ENCODE results near the gene UBE2J2.
"Not testable (repeated sequence)": the region's sequence is repeated elsewhere in the genome, so short reads cannot be mapped to it uniquely, and the experiment has no call there.

The UBE2J2 gene

GRCh38 chr1:1256956-1257871 lies 16.4 kb downstream of the UBE2J2 start:
- DNase-seq (ENCODE audit: insufficient read length): no peak
- TF ChIP-seq POLR2A (IDR thresholded peaks at IDR 0.05; ENCODE audit: low read depth, low read length): no peak
- no peak for TF ChIP-seq TAF1 (IDR thresholded peaks at IDR 0.05; ENCODE audit: borderline replicate concordance, low read depth, low read length)
- TF ChIP-seq POLR2AphosphoS5 (IDR thresholded peaks at IDR 0.05; ENCODE audit: low read depth, low read length): no peak
- FAIRE-seq: no peak

GRCh38 chr1:1255611-1256010 lies 18.0 kb downstream of the UBE2J2 start:
- FAIRE-seq (no peak), DNase-seq (ENCODE audit: insufficient read length) (no peak)
- no peak for TF ChIP-seq TAF1 (IDR thresholded peaks at IDR 0.05; ENCODE audit: borderline replicate concordance, low read depth, low read length)
- TF ChIP-seq POLR2AphosphoS5 (IDR thresholded peaks at IDR 0.05; ENCODE audit: low read depth, low read length): no peak
- TF ChIP-seq POLR2A (IDR thresholded peaks at IDR 0.05; ENCODE audit: low read depth, low read length): no peak

- no peak for DNase-seq (ENCODE audit: insufficient read length)
Measured at GRCh38 chr1:1255078-1255477, 18.6 kb downstream of the UBE2J2 start.

GRCh38 chr1:1254667-1254998 lies 19.0 kb downstream of the UBE2J2 start:
- TF ChIP-seq POLR2A (IDR thresholded peaks at IDR 0.05; ENCODE audit: low read depth, low read length) (no peak), TAF1 (IDR thresholded peaks at IDR 0.05; ENCODE audit: borderline replicate concordance, low read depth, low read length) (no peak), POLR2AphosphoS5 (IDR thresholded peaks at IDR 0.05; ENCODE audit: low read depth, low read length) (no peak)
- no peak for DNase-seq (ENCODE audit: insufficient read length)
- no peak for FAIRE-seq

More at GRCh38 chr1:1255078-1255477, 18.6 kb downstream of the UBE2J2 start:
- TF ChIP-seq POLR2AphosphoS5 (IDR thresholded peaks at IDR 0.05; ENCODE audit: low read depth, low read length) (no peak), TAF1 (IDR thresholded peaks at IDR 0.05; ENCODE audit: borderline replicate concordance, low read depth, low read length) (no peak), POLR2A (IDR thresholded peaks at IDR 0.05; ENCODE audit: low read depth, low read length) (no peak)
- no peak for FAIRE-seq

- TF ChIP-seq TAF1 (IDR thresholded peaks at IDR 0.05; ENCODE audit: borderline replicate concordance, low read depth, low read length) (no peak), POLR2AphosphoS5 (IDR thresholded peaks at IDR 0.05; ENCODE audit: low read depth, low read length) (no peak), POLR2A (IDR thresholded peaks at IDR 0.05; ENCODE audit: low read depth, low read length) (no peak)
- FAIRE-seq: no peak
- DNase-seq (ENCODE audit: insufficient read length): no peak
Measured at GRCh38 chr1:1253972-1254666, 19.5 kb downstream of the UBE2J2 start.

- DNase-seq (ENCODE audit: insufficient read length): no peak
- TF ChIP-seq POLR2A (IDR thresholded peaks at IDR 0.05; ENCODE audit: low read depth, low read length) (no peak), TAF1 (IDR thresholded peaks at IDR 0.05; ENCODE audit: borderline replicate concordance, low read depth, low read length) (no peak), POLR2AphosphoS5 (IDR thresholded peaks at IDR 0.05; ENCODE audit: low read depth, low read length) (no peak)
- FAIRE-seq: no peak
Measured at GRCh38 chr1:1253314-1253713, 20.3 kb downstream of the UBE2J2 start.

GRCh38 chr1:1250786-1251284 lies 22.8 kb downstream of the UBE2J2 start:
- TF ChIP-seq TAF1 (IDR thresholded peaks at IDR 0.05; ENCODE audit: borderline replicate concordance, low read depth, low read length) (peak; percentile 19; the same call in 1 of the 2 replicates), POLR2A (IDR thresholded peaks at IDR 0.05; ENCODE audit: low read depth, low read length) (peak; percentile 72), POLR2AphosphoS5 (IDR thresholded peaks at IDR 0.05; ENCODE audit: low read depth, low read length) (peak; percentile 74)
- FAIRE-seq (peak; percentile 94), DNase-seq (ENCODE audit: insufficient read length) (peak; percentile 80)

- DNase-seq (ENCODE audit: insufficient read length); FAIRE-seq: not testable (repeated sequence)
Measured at GRCh38 chr1:1248009-1248913, 25.4 kb downstream of the UBE2J2 start.

GRCh38 chr1:1247341-1247913 lies 26.2 kb downstream of the UBE2J2 start:
- no peak for FAIRE-seq
- TF ChIP-seq POLR2A (IDR thresholded peaks at IDR 0.05; ENCODE audit: low read depth, low read length) (no peak), TAF1 (IDR thresholded peaks at IDR 0.05; ENCODE audit: borderline replicate concordance, low read depth, low read length) (no peak), POLR2AphosphoS5 (IDR thresholded peaks at IDR 0.05; ENCODE audit: low read depth, low read length) (no peak)
- DNase-seq (ENCODE audit: insufficient read length): no peak

GRCh38 chr1:1246577-1247340 lies 26.9 kb downstream of the UBE2J2 start, which contains the start of gene C1QTNF12:
TSS of gene C1QTNF12 (minus strand) at chr1:1246722. CDS start at chr1:1246690, 32 bp downstream.
- FAIRE-seq: no peak
- TF ChIP-seq POLR2A (IDR thresholded peaks at IDR 0.05; ENCODE audit: low read depth, low read length): no peak
- TF ChIP-seq POLR2AphosphoS5 (IDR thresholded peaks at IDR 0.05; ENCODE audit: low read depth, low read length): no peak
- TF ChIP-seq TAF1 (IDR thresholded peaks at IDR 0.05; ENCODE audit: borderline replicate concordance, low read depth, low read length): no peak

More at GRCh38 chr1:1246577-1247340, 26.9 kb downstream of the UBE2J2 start, which contains the start of gene C1QTNF12:
- no peak for DNase-seq (ENCODE audit: insufficient read length)
